ENCODE data around the gene KCTD2. TPM values are rescaled to one million over a fixed set of nuclear protein-coding genes. Genes with fewer than 3 reads are reported as not detected.

KCTD2 gene
- total and polyA plus RNA-seq, 9 of the 15 experiments (the other 6 are each of a cell fraction or from before 2014, with no cell fraction given), result 1.7 to 32.9 (median 15.8) TPM

DNA sequence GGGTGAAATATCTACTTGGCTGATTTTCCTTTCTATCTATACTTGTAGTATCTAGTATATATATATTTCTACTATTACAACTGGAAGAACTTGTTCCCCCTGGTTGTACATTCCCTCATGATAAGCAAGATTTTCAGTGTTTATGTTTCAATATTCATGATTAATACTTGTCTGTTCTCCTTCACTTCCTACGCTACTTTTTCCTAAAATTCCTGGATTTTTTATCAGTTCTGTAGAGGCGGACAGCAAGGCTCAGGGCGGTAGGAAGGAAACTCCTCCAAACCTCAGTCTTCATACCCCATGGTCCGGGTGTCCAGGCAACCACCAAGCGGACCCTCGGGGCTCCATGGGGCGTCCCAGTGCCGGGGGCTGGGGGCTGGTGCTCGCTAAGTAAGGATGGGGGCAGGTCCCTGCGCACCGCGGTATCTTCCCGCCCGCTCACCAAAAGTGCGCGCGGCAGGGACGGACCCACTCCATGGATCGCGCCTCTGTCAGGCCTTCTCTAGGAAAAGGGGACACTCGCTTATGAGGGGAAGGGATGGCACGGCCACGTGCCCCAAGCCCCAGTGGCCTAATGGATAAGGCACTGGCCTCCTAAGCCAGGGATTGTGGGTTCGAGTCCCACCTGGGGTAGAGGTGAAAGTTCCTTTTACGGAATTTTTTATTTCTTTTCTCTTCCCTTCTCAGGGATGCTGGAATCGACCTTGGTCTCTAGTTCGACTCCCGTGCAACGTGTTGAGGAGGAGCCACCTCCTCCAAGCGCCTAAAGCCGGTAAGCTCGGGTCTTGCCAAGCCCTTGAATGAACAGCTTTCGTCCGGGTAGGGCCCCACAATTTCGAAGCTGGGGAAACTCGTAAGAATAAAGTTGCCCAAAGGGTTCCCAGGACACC is 13.4 kb upstream of the KCTD2 start (continued):
- no peak for TF ChIP-seq ZNF696 (CRISPR knock-in tag; conservative IDR thresholded peaks at IDR 0.05)
- no peak for TF ChIP-seq PHF20 (IDR thresholded peaks at IDR 0.05; ENCODE audit: partially characterized antibody)
- peak; percentile 69; the same call in 1 of the 2 replicates for TF ChIP-seq ERF (CRISPR knock-in tag; IDR thresholded peaks at IDR 0.05)
- TF ChIP-seq ZBTB40 (IDR thresholded peaks at IDR 0.05), result peak; percentile 89
- TF ChIP-seq ZBTB40 (CRISPR knock-in tag; IDR thresholded peaks at IDR 0.05), result no peak
- no peak for TF ChIP-seq ZNF175 (CRISPR knock-in tag; IDR thresholded peaks at IDR 0.05; ENCODE audit: low read depth)
- no peak for TF ChIP-seq ELK1 (CRISPR knock-in tag; IDR thresholded peaks at IDR 0.05)
- no peak for TF ChIP-seq GABPB2 (CRISPR knock-in tag; conservative IDR thresholded peaks at IDR 0.05)
- TF ChIP-seq SMC3 (conservative IDR thresholded peaks at IDR 0.05; ENCODE audit: insufficient read depth, low read depth, low read length), result no peak
- TF ChIP-seq, protein P1, sequence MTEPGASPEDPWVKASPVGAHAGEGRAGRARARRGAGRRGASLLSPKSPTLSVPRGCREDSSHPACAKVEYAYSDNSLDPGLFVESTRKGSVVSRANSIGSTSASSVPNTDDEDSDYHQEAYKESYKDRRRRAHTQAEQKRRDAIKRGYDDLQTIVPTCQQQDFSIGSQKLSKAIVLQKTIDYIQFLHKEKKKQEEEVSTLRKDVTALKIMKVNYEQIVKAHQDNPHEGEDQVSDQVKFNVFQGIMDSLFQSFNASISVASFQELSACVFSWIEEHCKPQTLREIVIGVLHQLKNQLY (CRISPR knock-in tag; conservative IDR thresholded peaks at IDR 0.05), result no peak
- TF ChIP-seq, protein P2, sequence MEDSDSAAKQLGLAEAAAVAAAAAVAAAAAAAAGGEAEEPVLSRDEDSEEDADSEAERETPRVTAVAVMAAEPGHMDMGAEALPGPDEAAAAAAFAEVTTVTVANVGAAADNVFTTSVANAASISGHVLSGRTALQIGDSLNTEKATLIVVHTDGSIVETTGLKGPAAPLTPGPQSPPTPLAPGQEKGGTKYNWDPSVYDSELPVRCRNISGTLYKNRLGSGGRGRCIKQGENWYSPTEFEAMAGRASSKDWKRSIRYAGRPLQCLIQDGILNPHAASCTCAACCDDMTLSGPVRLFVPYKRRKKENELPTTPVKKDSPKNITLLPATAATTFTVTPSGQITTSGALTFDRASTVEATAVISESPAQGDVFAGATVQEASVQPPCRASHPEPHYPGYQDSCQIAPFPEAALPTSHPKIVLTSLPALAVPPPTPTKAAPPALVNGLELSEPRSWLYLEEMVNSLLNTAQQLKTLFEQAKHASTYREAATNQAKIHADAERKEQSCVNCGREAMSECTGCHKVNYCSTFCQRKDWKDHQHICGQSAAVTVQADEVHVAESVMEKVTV (CRISPR knock-in tag; IDR thresholded peaks at IDR 0.05), result no peak; the same call in 1 of the 2 replicates
- TF ChIP-seq GTF2A2 (tag; IDR thresholded peaks at IDR 0.05), result no peak
- TF ChIP-seq MECOM (CRISPR knock-in tag; IDR thresholded peaks at IDR 0.05), result no peak
- TF ChIP-seq HDAC1 (IDR thresholded peaks at IDR 0.05), result peak; percentile 60 to 99
- TF ChIP-seq RBM17 (IDR thresholded peaks at IDR 0.05; ENCODE audit: borderline replicate concordance, low read depth, low read length), result no peak
